Muscle layer of colon (tissue), 2 donors: Measurements from ENCODE around the gene CERKL.

Experiments
- H3K27ac ChIP-seq: one replicate; pipeline ENCODE4 v1.7.0; 2013; ENCODE audit warnings: low read depth, mild to moderate bottlenecking, low read length, moderate library complexity
- H3K27me3 ChIP-seq, 2 donors: one replicate each; pipeline ENCODE4 v1.7.0; 2013; ENCODE audit warnings: low read length in 2 of 2, mild to moderate bottlenecking in 2 of 2; ENCODE audit not compliant: insufficient read depth in 2 of 2, control insufficient read depth in 1 of 2
- H3K36me3 ChIP-seq: one replicate; pipeline ENCODE4 v1.7.0; 2013; ENCODE audit warnings: mild to moderate bottlenecking, low read length; ENCODE audit not compliant: insufficient read depth
- H3K4me1 ChIP-seq: one replicate; pipeline ENCODE4 v1.7.0; 2013; ENCODE audit warnings: mild to moderate bottlenecking, low read length; ENCODE audit not compliant: insufficient read depth
- H3K4me3 ChIP-seq, 2 donors: one replicate each; pipeline ENCODE4 v1.7.0; 2013; ENCODE audit warnings: low read length in 2 of 2, low read depth in 1 of 2, mild to moderate bottlenecking in 1 of 2, moderate library complexity in 1 of 2
- H3K9ac ChIP-seq: one replicate; pipeline ENCODE4 v1.7.0; 2013; ENCODE audit warnings: low read length
- H3K9me3 ChIP-seq: one replicate; pipeline ENCODE4 v1.7.0; 2013; ENCODE audit warnings: mild to moderate bottlenecking, low read length
- donor health status: abdominal sarcoma.
- donor health status: Adenocarcinoma of cecum.

The CERKL gene

DNA sequence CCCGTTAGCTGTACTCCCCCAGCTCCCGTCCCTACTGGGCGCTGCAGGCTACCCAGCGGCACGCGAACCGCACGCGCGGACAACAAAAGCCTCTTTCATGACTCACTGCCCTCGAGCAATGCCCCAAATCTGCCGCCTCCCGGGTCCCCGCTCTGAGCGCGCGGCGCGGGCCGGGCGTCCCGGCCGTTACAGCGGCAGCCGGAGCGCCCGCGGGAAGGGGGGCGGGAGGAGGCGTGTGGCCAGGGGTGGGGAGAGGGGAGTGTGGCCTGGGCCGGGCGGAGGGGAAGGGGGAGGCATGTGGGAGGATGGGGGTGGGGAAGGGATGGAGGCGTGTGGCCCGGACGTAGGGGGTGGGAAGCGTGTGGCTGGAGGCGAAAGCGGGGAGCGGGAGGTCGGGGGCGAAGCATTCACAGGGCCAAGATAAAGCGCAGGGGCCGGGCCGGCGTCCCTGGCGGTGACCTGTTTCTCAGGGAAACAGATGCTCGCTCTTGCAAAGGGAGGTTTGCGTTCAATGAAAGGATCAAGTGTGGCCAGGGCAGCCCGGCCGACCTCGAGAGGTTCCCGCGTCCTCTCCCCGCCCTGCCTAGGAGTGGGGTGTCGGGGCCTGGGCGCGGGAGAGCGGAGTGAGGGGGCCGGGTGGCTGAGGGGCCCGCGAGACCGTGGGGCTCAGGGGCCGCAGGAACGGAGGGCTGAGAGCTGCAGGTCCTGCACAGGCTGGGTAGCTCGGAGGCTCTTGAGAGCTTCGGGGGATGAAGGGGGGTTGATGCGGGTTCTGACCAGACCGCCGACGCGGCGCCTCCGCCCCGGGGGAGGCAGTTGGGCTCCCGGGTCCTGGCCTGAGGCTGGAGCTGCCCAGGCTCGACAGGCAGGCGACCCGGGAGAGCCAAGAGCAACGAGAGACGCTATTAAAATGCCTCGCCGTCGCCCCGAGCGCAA lies 26.9 kb upstream of the CERKL start:
- no peak overlapping the region for H3K9ac ChIP-seq
- no peak overlapping the region for H3K4me3 ChIP-seq
- peaks cover 55 to 65% of the 10 kb centered on the region in 2 donors for H3K27me3 ChIP-seq
- no peaks in the 10 kb centered on the region for H3K9me3 ChIP-seq
- peaks cover 15% of the 10 kb centered on the region for H3K4me1 ChIP-seq
- H3K27ac ChIP-seq: no peak overlapping the region
- no peaks in the 10 kb centered on the region for H3K36me3 ChIP-seq

DNA sequence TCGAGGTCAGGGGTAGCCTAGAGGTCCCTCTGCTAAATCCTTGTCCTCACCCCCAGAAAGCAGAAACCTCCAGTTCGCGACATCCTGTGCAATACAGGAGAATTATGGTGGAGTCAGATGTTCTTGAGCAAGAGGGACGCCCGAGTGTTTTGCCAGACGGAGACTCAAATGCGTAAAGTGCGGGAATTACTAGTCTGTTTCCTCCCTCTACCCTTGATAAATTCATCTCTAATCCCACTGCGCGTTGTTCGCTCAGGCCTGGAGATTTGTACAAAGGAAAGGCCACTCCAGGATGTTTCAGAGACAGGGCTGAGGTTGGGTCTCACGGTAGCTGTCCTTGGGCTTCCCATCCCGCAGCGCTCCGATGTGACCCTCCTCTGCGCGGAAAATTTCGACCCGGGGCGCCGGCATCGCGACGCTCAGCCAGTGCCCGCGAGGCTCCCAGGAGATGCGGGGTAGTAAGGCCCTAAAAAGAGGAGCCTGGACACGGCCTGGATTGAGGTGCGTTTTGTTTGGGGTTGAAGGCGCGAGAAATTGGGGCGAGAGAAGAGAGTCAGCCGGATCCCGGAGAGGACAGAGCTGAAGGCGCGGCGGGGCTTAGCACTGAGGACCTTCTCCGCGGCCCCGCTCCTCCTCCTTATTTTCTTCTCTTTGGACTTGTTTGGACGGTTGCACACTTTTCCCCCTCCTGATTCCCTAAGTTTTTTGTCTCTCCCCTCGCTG lies 26.1 kb upstream of the CERKL start:
- Histone ChIP-seq H3K27me3 (peaks cover 62 to 73% of the 10 kb centered on the region in 2 donors), H3K9me3 (no peaks in the 10 kb centered on the region), H3K9ac (no peak overlapping the region), H3K4me3 (no peak overlapping the region), H3K27ac (no peak overlapping the region), H3K4me1 (peaks cover 15% of the 10 kb centered on the region), H3K36me3 (no peaks in the 10 kb centered on the region)

DNA sequence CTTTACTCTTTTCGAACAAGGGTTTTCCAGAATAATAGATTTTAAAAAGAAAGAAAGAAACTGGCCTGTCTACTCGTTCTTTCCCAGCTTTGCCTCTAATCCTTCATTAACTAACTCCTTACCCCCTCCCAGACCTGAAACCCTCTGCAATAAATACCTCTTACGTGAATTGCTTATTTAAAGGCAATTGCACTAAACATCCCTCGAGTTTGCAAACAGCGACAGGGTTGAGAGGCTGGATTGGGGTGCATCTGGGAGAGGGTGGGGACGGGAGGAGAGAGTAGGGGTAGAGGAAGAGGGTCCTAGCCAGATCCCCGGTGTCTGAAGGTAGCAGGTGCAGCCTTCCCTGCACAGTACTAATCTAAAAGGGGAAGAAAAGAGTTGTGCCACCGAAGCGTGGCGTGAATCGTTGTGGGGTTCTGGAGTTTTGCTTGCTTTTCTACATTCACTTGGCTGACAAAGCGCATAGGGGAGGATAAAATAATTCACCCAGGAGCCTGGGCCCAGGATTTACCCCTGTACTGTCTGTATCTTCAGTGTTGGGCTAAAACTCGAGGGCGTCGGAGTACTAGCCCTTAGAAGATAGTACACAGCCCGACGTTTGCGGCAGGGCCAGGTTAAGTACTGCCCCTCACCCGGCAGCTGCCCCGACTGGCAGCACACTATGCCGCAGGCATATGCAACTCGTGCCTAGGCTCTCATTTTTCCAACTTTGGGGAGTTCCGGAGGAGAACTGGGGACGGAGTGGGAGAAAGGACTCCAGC lies 25.3 kb upstream of the CERKL start:
- Histone ChIP-seq H3K27me3 (peaks cover 66 to 78% of the 10 kb centered on the region in 2 donors), H3K9me3 (no peaks in the 10 kb centered on the region), H3K36me3 (no peaks in the 10 kb centered on the region), H3K9ac (no peak overlapping the region), H3K4me3 (no peak overlapping the region), H3K27ac (no peak overlapping the region), H3K4me1 (peaks cover 15% of the 10 kb centered on the region)

GRCh38 chr2:181680937-181681811 lies 24.3 kb upstream of the CERKL start:
- H3K27ac ChIP-seq: no peak overlapping the region
- H3K9ac ChIP-seq: no peak overlapping the region
- H3K9me3 ChIP-seq: no peaks in the 10 kb centered on the region
- H3K27me3 ChIP-seq: peaks cover 66 to 78% of the 10 kb centered on the region in 2 donors
- H3K4me1 ChIP-seq: peaks cover 15% of the 10 kb centered on the region
- H3K4me3 ChIP-seq: no peak overlapping the region
- no peaks in the 10 kb centered on the region for H3K36me3 ChIP-seq

GRCh38 chr2:181680055-181680936 lies 23.4 kb upstream of the CERKL start, which contains the start of gene NEUROD1:
Gene NEUROD1 (minus strand): TSS chr2:181680517. CDS start chr2:181678860, 1,657 bp downstream.
- Histone ChIP-seq H3K27me3 (peaks cover 66 to 76% of the 10 kb centered on the region in 2 donors), H3K4me1 (peaks cover 15% of the 10 kb centered on the region), H3K9me3 (no peaks in the 10 kb centered on the region), H3K27ac (no peak within 1 kb of the TSS), H3K36me3 (no peaks in the 10 kb centered on the region), H3K4me3 (no peak within 1 kb of the TSS), H3K9ac (no peak within 1 kb of the TSS)

- Histone ChIP-seq H3K9ac (no peak overlapping the region), H3K4me3 (no peak overlapping the region)
Measured at GRCh38 chr2:181679544-181679979, 22.7 kb upstream of the CERKL start.

GRCh38 chr2:181678861-181679543 lies 22.1 kb upstream of the CERKL start:
- H3K9me3 ChIP-seq: no peaks in the 10 kb centered on the region
- H3K27ac ChIP-seq: no peak overlapping the region
- no peak overlapping the region for H3K4me3 ChIP-seq
- no peaks in the 10 kb centered on the region for H3K36me3 ChIP-seq
- peaks cover 56 to 63% of the 10 kb centered on the region in 2 donors for H3K27me3 ChIP-seq
- H3K4me1 ChIP-seq: peaks cover 15% of the 10 kb centered on the region
- H3K9ac ChIP-seq: no peak overlapping the region

More at GRCh38 chr2:181679544-181679979, 22.7 kb upstream of the CERKL start:
- peaks cover 15% of the 10 kb centered on the region for H3K4me1 ChIP-seq
- no peaks in the 10 kb centered on the region for H3K9me3 ChIP-seq
- H3K27ac ChIP-seq: no peak overlapping the region
- peaks cover 61 to 69% of the 10 kb centered on the region in 2 donors for H3K27me3 ChIP-seq
- no peaks in the 10 kb centered on the region for H3K36me3 ChIP-seq

GRCh38 chr2:181677912-181678586 lies 21.1 kb upstream of the CERKL start:
- Histone ChIP-seq H3K4me1 (peaks cover 12% of the 10 kb centered on the region), H3K27me3 (peaks cover 49 to 54% of the 10 kb centered on the region in 2 donors), H3K9ac (no peak overlapping the region), H3K9me3 (no peaks in the 10 kb centered on the region), H3K27ac (no peak overlapping the region), H3K36me3 (no peaks in the 10 kb centered on the region), H3K4me3 (no peak overlapping the region)

GRCh38 chr2:181675254-181675653 lies 18.3 kb upstream of the CERKL start:
- Histone ChIP-seq H3K4me3 (no peak overlapping the region), H3K27ac (no peak overlapping the region), H3K36me3 (no peaks in the 10 kb centered on the region), H3K27me3 (peaks cover 25 to 27% of the 10 kb centered on the region in 2 donors), H3K9ac (no peak overlapping the region), H3K9me3 (no peaks in the 10 kb centered on the region), H3K4me1 (no peaks in the 10 kb centered on the region)
